Measurements from ENCODE around the gene ULK4.
"Not testable (repeated sequence)": the region's sequence is repeated elsewhere in the genome, so short reads cannot be mapped to it uniquely, and the experiment has no call there.

ULK4 gene

GRCh38 chr3:41872157-41872556 lies 89.7 kb downstream of the ULK4 start:
- no peak for DNase-seq (ENCODE audit: low read depth)

- DNase-seq (ENCODE audit: low read depth), result no peak
These were observed 94.4 kb downstream of the ULK4 start for GRCh38 chr3:41867533-41867932.

DNA sequence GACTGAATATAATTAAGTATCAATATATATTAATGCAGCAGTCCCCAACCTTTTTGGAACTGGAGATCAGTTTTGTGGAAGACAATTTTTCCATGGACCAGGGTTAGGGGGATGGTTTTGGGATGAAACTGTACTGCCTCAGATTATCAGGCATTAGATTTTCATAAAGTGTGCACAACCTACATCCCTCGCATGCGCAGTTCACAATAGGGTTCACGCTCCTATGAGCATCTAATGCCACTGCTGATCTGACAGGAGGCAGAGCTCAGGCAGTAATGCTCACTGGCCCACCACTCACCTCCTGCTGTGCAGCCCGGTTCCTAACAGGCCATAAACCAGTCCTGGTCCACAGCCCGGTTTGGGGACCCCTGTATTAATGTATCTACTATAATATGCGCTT lies 95.6 kb downstream of the ULK4 start:
- no peak for DNase-seq (ENCODE audit: low read depth)

DNA sequence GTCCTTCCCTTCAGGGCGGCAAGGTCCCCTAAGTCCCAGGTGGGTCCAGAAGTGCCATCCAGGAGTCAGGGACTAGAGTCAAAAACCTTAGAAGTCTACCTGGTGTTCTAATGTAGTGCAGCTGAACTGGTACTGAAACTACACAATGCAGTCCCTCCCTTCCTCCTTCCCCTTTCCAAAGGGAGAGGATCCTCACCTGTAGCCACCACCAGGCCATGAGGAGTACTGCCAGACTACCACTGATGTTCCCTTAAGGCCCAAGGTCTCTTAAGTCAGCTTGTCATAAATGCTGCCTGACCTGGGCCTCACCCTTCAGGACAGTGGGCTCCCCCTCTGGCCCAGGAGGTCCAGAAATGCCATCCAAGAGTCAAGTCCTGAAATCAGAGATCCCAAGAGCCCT lies 98.9 kb downstream of the ULK4 start:
- no peak for DNase-seq (ENCODE audit: low read depth)

DNA sequence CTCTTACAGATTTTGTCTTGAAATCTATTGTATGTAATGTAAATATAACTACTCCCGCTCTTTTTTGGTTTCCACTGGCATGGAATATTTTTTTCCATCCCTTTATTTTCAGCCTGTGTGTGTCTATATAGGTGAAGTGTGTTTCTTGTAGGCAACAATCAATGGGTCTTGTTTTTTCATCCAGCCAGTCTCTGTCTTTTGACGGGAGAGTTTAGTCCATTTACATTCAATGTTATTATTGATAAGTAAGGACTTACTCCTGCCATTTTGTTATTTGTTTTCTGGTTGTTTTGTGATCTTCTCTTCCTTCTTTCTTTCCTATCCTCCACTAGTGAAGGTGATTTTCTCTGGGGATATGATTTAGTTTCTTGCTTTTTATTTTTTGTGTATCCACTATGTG lies 101.4 kb downstream of the ULK4 start:
- not testable (repeated sequence) for DNase-seq (ENCODE audit: low read depth)

DNA sequence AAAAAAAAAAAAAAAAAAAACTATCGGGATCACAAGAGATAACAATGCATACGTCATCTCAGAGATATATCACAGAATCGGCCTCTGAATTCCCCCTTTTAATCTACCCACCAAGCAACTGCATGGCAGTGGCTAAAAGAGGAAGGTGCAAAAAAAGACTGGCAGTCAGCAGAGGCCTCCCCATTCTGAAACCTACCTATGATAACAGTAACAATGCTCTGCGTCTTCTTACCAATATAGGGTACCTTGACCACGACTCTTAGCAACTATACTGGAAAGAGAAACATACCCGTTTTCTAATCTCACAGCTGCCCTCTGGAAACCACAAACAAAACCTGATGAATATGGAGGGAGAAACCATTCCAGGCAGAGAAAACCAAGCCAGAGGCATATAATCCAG lies 106.9 kb downstream of the ULK4 start:
- no peak for DNase-seq (ENCODE audit: low read depth)

- no peak for DNase-seq (ENCODE audit: low read depth)
These were observed 108.2 kb downstream of the ULK4 start for GRCh38 chr3:41853540-41854196.

DNA sequence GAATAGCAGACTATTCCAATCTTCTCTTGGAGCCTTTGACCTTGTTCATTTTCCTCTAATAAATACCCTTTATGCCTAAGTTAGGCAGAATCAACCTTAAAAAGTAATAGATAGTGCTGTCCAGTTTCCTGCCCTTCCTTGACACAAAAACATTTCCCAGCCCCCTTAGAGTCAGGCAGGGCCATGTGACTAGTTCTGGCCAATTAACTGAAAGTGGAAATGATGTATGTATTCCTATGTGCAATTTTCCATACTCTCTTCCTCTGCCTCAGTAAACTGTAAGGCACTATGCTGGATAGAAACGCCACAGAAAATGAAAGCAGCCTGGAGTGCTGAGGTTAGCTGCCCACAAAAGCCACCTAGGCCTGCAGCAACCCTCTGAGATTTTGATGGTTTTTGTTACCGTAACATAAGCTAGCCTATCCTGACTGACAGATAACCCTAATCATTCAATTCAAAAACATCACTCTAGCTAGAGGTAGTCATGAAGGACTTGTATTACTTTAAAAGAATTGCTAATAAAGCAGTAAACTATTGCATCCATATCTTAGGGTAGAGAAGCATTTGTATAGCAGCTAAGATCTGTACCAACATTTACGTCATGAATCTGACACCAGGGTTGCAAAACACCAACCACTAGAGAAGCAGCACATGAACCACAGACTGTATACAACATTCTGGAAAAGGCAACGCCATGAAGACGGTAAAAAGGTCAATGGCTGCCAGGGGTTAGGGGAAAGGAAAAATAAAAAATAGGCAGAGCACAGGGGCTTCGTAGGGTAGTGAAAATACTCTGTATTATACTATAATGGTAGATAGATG lies 112.9 kb downstream of the ULK4 start:
- DNase-seq (ENCODE audit: low read depth), result no peak

- no peak for DNase-seq (ENCODE audit: low read depth)
These were observed 114.2 kb downstream of the ULK4 start for GRCh38 chr3:41847679-41848078.

GRCh38 chr3:41846850-41847249 lies 115.1 kb downstream of the ULK4 start:
- no peak for DNase-seq (ENCODE audit: low read depth)

GRCh38 chr3:41845826-41846225 lies 116.1 kb downstream of the ULK4 start:
- no peak for DNase-seq (ENCODE audit: low read depth)

DNA sequence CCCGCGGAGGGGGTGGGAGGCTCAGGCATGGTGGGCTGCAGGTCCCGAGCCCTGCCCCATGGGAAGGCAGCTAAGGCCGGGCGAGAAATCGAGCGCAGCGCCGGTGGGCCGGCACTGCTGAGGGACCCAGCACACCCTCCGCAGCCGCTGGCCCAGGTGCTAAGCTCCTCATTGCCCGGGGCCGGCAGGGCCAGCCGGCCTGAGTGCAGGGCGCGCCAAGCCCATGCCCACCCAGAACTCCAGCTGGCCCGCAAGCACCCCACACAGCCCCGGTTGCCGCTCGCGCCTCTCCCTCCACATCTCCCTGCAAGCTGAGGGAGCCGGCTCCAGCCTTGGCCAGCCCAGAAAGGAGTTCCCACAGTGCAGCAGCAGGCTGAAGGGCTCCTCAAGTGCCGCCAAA lies 117.6 kb downstream of the ULK4 start:
- DNase-seq (ENCODE audit: low read depth), result not testable (repeated sequence)

DNA sequence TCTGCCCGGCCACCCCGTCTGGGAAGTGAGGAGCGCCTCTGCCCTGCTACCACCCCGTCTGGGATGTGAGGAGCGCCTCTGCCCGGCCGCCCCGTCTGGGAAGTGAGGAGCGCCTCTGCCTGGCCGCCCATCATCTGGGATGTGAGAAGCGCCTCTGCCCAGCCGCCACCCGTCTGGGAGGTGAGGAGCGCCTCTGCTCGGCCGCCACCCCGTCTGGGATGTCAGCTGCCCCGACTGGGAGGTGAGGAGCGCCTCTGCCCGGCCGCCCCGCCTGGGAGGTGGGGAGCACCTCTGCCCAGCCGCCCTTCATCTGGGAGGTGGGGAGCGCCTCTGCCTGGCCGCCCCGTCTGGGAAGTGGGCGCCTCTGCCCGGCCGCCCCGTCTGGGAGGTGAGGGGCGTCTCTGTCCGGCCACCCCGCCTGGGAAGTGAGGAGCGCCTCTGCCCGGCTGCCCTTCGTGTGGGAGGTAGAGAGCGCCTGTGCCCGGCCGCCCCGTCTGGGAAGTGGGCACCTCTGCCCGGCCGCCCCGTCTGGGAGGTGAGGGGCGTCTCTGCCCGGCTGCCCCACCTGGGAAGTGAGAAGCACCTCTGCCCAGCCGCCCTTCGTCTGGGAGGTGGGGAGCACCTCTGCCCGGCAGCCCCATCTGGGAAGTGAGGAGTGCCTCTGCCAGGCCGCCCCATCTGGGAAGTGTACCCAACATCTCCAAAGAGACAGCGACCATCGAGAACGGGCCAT lies 120.8 kb downstream of the ULK4 start:
- not testable (repeated sequence) for DNase-seq (ENCODE audit: low read depth)

- no peak for DNase-seq (ENCODE audit: low read depth)
These were observed 125.4 kb downstream of the ULK4 start for GRCh38 chr3:41836360-41837134.

DNA sequence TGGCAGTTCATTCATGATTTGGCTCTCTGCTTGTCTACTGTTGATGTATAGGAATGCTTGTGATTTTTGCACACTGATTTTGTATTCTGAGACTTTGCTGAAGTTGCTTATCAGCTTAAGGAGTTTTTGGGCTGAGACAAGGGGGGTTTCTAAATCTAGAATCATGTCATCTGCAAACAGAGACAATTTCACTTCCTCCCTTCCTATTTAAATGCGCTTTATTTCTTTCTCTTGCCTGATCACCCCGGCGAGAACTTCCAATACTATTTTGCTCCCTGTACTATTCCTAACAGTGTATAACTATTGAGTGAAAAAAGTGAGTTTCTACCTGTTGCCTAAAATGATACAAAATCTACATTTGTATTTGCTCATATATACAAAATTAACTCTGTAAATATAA lies 128.3 kb downstream of the ULK4 start:
- no peak for DNase-seq (ENCODE audit: low read depth)

DNA sequence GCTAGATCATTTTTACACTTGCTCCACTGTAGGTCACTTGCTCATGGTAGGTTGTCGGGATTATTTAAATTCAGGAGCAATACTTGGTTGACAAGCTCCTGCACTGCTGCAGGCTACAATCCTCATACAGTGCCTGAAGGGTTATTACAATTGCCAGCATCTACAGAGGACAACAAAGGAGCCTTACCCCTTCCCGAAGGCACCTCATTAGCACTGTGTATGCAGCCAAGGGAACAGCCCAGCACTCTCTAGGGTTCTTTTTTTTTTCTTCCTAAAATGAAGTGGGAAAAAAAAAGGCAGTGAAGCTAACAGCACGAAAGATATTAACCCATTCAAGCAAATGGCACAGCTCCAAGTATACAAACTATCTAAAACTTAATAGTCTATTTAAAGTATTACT lies 142.7 kb downstream of the ULK4 start:
- no peak for DNase-seq (ENCODE audit: low read depth)

GRCh38 chr3:41808618-41809017 lies 153.3 kb downstream of the ULK4 start:
- DNase-seq (ENCODE audit: low read depth), result no peak

DNA sequence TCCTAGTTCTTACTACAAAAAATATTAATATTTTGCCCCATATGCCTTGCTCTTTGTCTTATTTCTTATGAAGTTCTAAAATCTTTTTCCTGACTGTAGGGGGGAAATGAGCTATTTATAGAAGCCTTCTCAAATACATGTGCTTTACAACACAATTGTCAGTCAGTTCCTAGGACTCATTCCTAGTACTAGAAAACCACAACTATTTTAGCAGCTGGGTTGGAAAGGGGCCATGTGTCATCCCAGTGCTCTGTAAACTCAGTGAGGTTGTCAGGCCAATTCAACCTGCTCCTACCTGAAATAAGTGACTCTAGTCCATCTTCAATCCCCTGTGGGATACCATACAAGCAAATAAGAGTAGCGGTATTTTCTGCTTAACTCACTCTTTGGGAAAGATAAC lies 153.8 kb downstream of the ULK4 start:
- DNase-seq (ENCODE audit: low read depth), result peak; percentile 37

DNA sequence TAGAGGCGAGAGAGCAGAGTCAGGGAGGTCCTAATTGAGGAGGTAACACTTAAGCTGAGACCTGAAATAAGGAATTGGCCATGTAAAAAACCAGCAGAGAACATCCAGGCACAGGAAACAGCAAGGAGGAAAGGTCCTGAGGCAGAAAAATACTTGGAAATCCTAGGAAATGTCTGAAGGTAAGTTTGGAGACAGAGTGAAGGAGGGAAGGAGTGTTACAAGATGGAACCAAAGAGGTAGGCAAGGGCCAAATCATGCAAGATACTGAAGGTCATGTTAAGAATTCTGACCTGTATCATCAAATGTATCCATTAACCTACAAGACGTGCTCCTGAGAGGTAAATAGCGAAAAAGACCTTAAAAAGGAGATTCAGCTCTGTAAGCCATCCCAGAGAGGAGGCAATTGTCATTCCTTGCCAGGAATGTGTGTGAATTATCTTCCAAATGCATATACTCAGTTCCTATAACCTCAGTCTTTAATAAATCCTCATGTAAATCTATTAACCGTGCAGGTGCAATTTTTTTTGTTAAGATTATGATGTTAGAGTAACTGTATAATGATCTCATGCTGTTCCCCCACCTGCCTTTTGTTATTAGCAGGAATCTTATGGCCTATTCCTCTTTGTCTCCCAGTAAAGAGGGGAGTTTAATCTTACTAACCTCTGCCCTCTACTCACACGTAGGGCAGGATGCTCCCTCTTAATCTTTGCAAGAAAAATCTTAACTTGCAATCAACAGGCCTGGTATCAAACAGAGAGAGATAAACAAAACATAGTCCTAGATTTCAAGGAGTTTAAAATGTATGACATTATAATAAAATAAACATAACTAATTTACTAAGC lies 166.9 kb downstream of the ULK4 start:
- DNase-seq (ENCODE audit: low read depth), result no peak

- DNase-seq (ENCODE audit: low read depth), result no peak
These were observed 169.1 kb downstream of the ULK4 start for GRCh38 chr3:41792806-41793205.

GRCh38 chr3:41769106-41769505 lies 192.8 kb downstream of the ULK4 start:
- DNase-seq (ENCODE audit: low read depth), result no peak
